ENCODE measurements around the gene RASAL1. TPM values are rescaled to one million over a fixed set of nuclear protein-coding genes. Genes with fewer than 3 reads are reported as not detected.

Gene RASAL1
- total and polyA plus RNA-seq, 2 experiments from 2014 or later, result 2.7 to 8.2 TPM

DNA sequence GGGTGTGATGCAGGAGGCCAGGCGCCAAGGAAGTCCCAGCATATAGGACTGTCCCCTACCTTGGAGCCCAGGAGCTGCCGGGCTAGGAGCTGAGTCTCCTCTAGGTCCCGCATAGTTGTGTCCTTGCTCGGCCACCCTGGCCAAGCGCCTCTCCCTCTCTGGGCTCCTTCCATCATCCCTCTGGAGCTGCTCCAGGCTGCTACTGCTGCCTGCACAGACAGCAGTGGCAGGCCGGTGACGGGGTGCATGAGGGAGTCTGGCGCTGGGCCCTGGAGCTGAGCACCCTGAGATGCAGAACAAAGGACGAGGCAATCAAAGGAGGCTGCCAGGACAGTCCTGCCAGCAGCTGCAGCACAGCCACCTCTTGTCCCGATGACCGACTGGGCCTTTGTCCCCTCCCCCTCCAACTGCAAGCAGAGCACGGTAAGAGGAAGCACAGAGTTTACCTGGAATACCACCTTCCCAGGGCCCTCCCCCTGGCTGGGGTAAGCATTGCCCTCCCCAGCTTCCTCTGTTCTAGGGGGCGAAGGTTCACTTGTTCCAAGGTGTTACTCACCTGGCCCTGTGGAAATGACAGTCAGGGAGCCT lies 68.7 kb downstream of the RASAL1 start:
- no peak overlapping the region; the same call in 1 of the 2 replicates for H3K4me2 ChIP-seq
- H4K20me1 ChIP-seq (replicated peaks; ENCODE audit: insufficient read depth), result no peaks in the 10 kb centered on the region; the same call in 1 of the 2 replicates
- DNase-seq (ENCODE audit: low spot score) (no peak), ATAC-seq (no peak)
- H3K27me3 ChIP-seq (ENCODE audit: insufficient read depth), result 0 out of 2 replicates have a peak, but pooled peaks cover 2% of the 10 kb centered on the region
- no peaks in the 10 kb centered on the region for H3K79me2 ChIP-seq (replicated peaks; ENCODE audit: insufficient read depth)
- TF ChIP-seq REST (IDR thresholded peaks at IDR 0.05; ENCODE audit: unreplicated experiment) (no peak), EZH2 (IDR thresholded peaks at IDR 0.05; ENCODE audit: low read depth, unreplicated experiment) (no peak), JUNB (IDR thresholded peaks at IDR 0.05; ENCODE audit: unreplicated experiment) (no peak), CREB1 (CRISPR knock-in tag; IDR thresholded peaks at IDR 0.05; ENCODE audit: low read depth) (no peak), STAT1 (IDR thresholded peaks at IDR 0.05; ENCODE audit: unreplicated experiment) (no peak), EZH2phosphoT487 (IDR thresholded peaks at IDR 0.05; ENCODE audit: unreplicated experiment) (no peak), ZNF114 (CRISPR knock-in tag; IDR thresholded peaks at IDR 0.05) (no peak), NANOG (IDR thresholded peaks at IDR 0.05; ENCODE audit: borderline replicate concordance) (no peak), ZNF331 (CRISPR knock-in tag; IDR thresholded peaks at IDR 0.05; ENCODE audit: low read depth) (no peak), CTCF (conservative IDR thresholded peaks at IDR 0.05; ENCODE audit: low read depth in 2 of 2) (no peak), POLR2AphosphoS5 (IDR thresholded peaks at IDR 0.05; ENCODE audit: low read depth) (no peak), ZNF462 (CRISPR knock-in tag; IDR thresholded peaks at IDR 0.05) (no peak)
- TF ChIP-seq, protein P1, sequence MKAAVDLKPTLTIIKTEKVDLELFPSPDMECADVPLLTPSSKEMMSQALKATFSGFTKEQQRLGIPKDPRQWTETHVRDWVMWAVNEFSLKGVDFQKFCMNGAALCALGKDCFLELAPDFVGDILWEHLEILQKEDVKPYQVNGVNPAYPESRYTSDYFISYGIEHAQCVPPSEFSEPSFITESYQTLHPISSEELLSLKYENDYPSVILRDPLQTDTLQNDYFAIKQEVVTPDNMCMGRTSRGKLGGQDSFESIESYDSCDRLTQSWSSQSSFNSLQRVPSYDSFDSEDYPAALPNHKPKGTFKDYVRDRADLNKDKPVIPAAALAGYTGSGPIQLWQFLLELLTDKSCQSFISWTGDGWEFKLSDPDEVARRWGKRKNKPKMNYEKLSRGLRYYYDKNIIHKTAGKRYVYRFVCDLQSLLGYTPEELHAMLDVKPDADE (IDR thresholded peaks at IDR 0.05), result no peak
- H3K36me3 ChIP-seq (ENCODE audit: insufficient read depth), result no peaks in the 10 kb centered on the region
- H3K27ac Mint-ChIP-seq, result no peak overlapping the region
- H3K4me3 ChIP-seq, result no peak overlapping the region
- H3K4me1 ChIP-seq (ENCODE audit: insufficient read depth), result peaks cover 13% of the 10 kb centered on the region; the same call in 1 of the 2 replicates
- H3K4me3 Mint-ChIP-seq, result no peak overlapping the region
- no peaks in the 10 kb centered on the region for H3K9me2 ChIP-seq (ENCODE audit: insufficient read depth)
- no peak overlapping the region for H2AFZ ChIP-seq
- no peak overlapping the region for H3K27ac ChIP-seq (ENCODE audit: low read depth)
- H3K36me3 Mint-ChIP-seq (ENCODE audit: low read depth), result no peaks in the 10 kb centered on the region
- H3K4me1 Mint-ChIP-seq, result peaks cover 48% of the 10 kb centered on the region
- H3F3A ChIP-seq (replicated peaks; ENCODE audit: low read depth), result no peaks in the 10 kb centered on the region
- peaks cover 8% of the 10 kb centered on the region for H3K27me3 Mint-ChIP-seq (ENCODE audit: insufficient read depth, low read depth, poor library complexity)
- H3K9me3 Mint-ChIP-seq, result no peaks in the 10 kb centered on the region

All from GM23338 (cell line).